Measurements from ENCODE around the gene COL16A1.

- TF ChIP-seq CTCF (IDR thresholded peaks at IDR 0.05; ENCODE audit: low read length), result no peak
- TF ChIP-seq EZH2 (optimal IDR thresholded peaks at IDR 0.05; ENCODE audit: low read depth, low read length), result no peak
Observed at GRCh38 chr1:31661856-31662255, 42.0 kb downstream of the COL16A1 start.

Measured in MM.1S (cell line).